H9 (cell line): Measurements from ENCODE around the gene PARVB. TPM values are rescaled to one million over a fixed set of nuclear protein-coding genes. Genes with fewer than 3 reads are reported as not detected.

Experiments
- DNase-seq: peaks from one replicate; pipeline ENCODE4 v3.0.0-alpha.2; 2017
- H2AFZ ChIP-seq: one replicate; pipeline ENCODE4 v1.6.1; 2013; ENCODE audit warnings: mild to moderate bottlenecking, low read length, control low read depth, moderate library complexity
- H2AK5ac ChIP-seq: 2 replicates; pipeline ENCODE4 v1.6.1; 2013; ENCODE audit warnings: low read length, control low read depth, mixed read lengths; ENCODE audit not compliant: insufficient read length
- H2BK120ac ChIP-seq: one replicate; pipeline ENCODE4 v1.6.1; 2013; ENCODE audit warnings: low read depth, mild to moderate bottlenecking, low read length, control low read depth, inconsistent platforms; ENCODE audit not compliant: poor library complexity, severe bottlenecking
- H2BK12ac ChIP-seq: 2 replicates; pipeline ENCODE4 v1.6.1; 2013; ENCODE audit warnings: low read length, control low read depth, mixed read lengths, low read depth; ENCODE audit not compliant: insufficient read length
- H2BK15ac ChIP-seq: 2 replicates; pipeline ENCODE4 v1.6.1; 2013; ENCODE audit warnings: low read depth, low read length, control low read depth
- H2BK20ac ChIP-seq: one replicate; pipeline ENCODE4 v1.6.1; 2013; ENCODE audit warnings: low read depth, mild to moderate bottlenecking, low read length, control low read depth, inconsistent platforms; ENCODE audit not compliant: poor library complexity, severe bottlenecking
- H2BK5ac ChIP-seq: 2 replicates; pipeline ENCODE4 v1.6.1; 2013; ENCODE audit warnings: low read length, control low read depth, mixed read lengths; ENCODE audit not compliant: insufficient read length
- H3K14ac ChIP-seq: 2 replicates; pipeline ENCODE4 v1.6.1; 2013; ENCODE audit warnings: low read length, control low read depth; ENCODE audit not compliant: insufficient read depth
- H3K18ac ChIP-seq: 2 replicates; pipeline ENCODE4 v1.6.1; 2013; ENCODE audit warnings: low read depth, mild to moderate bottlenecking, mixed read lengths, low read length, control low read depth; ENCODE audit not compliant: insufficient read length
- H3K23ac ChIP-seq: 2 replicates; pipeline ENCODE4 v1.6.1; 2013; ENCODE audit warnings: low read length, control low read depth, mixed read lengths, low read depth; ENCODE audit not compliant: insufficient read length
- H3K23me2 ChIP-seq: 2 replicates; pipeline ENCODE4 v1.6.1; 2013; ENCODE audit warnings: low read depth, mild to moderate bottlenecking, mixed read lengths, low read length, control low read depth; ENCODE audit not compliant: insufficient read length, poor library complexity, severe bottlenecking
- H3K27ac ChIP-seq: 2 replicates; pipeline ENCODE4 v1.5.1; 2013; ENCODE audit warnings: low read length, control low read depth, mixed read lengths, low read depth; ENCODE audit not compliant: insufficient read length
- H3K27me3 ChIP-seq: 2 replicates; pipeline ENCODE4 v1.6.1; 2013; ENCODE audit warnings: low read length, control low read depth, inconsistent platforms; ENCODE audit not compliant: insufficient read depth
- H3K4ac ChIP-seq: 2 replicates; pipeline ENCODE4 v1.6.1; 2013; ENCODE audit warnings: low read depth, mild to moderate bottlenecking, control low read depth, inconsistent platforms, low read length, moderate library complexity
- H3K4me1 ChIP-seq: 2 replicates; pipeline ENCODE4 v1.6.1; 2013; ENCODE audit warnings: low read length, control low read depth, inconsistent platforms; ENCODE audit not compliant: insufficient read depth
- H3K4me2 ChIP-seq: 2 replicates; pipeline ENCODE4 v1.6.1; 2013; ENCODE audit warnings: low read length, control low read depth, mixed read lengths; ENCODE audit not compliant: insufficient read length, insufficient read depth
- H3K56ac ChIP-seq: 2 replicates; pipeline ENCODE4 v1.6.1; 2013; ENCODE audit warnings: low read depth, mild to moderate bottlenecking, mixed read lengths, low read length, control low read depth; ENCODE audit not compliant: insufficient read length
- H3K79me1 ChIP-seq: 2 replicates; pipeline ENCODE4 v1.6.1; 2013; ENCODE audit warnings: low read depth, mild to moderate bottlenecking, moderate library complexity, low read length, control low read depth, inconsistent platforms; ENCODE audit not compliant: insufficient read depth, poor library complexity, severe bottlenecking
- H3K79me2 ChIP-seq: 2 replicates; pipeline ENCODE4 v1.6.1; 2013; ENCODE audit warnings: low read length, control low read depth, inconsistent platforms; ENCODE audit not compliant: insufficient read depth
- H3K9ac ChIP-seq: 2 replicates; pipeline ENCODE4 v1.6.1; 2013; ENCODE audit warnings: low read length, control low read depth, mixed read lengths; ENCODE audit not compliant: insufficient read length; ENCODE audit errors: extremely low read depth
- H3K9me3 ChIP-seq: one replicate; pipeline ENCODE4 v1.6.1; 2013; ENCODE audit warnings: low read depth, low read length, inconsistent platforms; ENCODE audit not compliant: control insufficient read depth
- H3T11ph ChIP-seq: one replicate; pipeline ENCODE4 v1.6.1; 2013; ENCODE audit warnings: mild to moderate bottlenecking, low read length, control low read depth, inconsistent platforms
- H4K20me1 ChIP-seq: one replicate; pipeline ENCODE4 v1.6.1; 2013; ENCODE audit not compliant: control insufficient read depth, insufficient read length, insufficient read depth
- H4K5ac ChIP-seq: 2 replicates; pipeline ENCODE4 v1.6.1; 2013; ENCODE audit warnings: low read depth, mild to moderate bottlenecking, mixed read lengths, low read length, control low read depth; ENCODE audit not compliant: insufficient read length
- H4K8ac ChIP-seq: replicated peaks from 2 replicates; pipeline ENCODE4 v1.6.1; 2013; ENCODE audit warnings: low read length, control low read depth, mixed read lengths, low read depth; ENCODE audit not compliant: insufficient read length
- H4K91ac ChIP-seq: 2 replicates; pipeline ENCODE4 v1.6.1; 2013; ENCODE audit warnings: low read depth, mild to moderate bottlenecking, moderate library complexity, mixed read lengths, low read length, control low read depth; ENCODE audit not compliant: insufficient read length
- H3K27ac Mint-ChIP-seq, 3 experiments: 2 replicates in 2 of 3; 3 replicates in 1 of 3; pipeline ENCODE4 v1.8.0; 2020 to 2021; ENCODE audit warnings: mixed read lengths in 3 of 3, mild to moderate bottlenecking in 1 of 3, moderate library complexity in 1 of 3
- H3K27me3 Mint-ChIP-seq: 2 replicates; pipeline ENCODE4 v1.8.0; 2021; ENCODE audit warnings: low read depth, mild to moderate bottlenecking, moderate library complexity, mixed read lengths
- H3K36me3 Mint-ChIP-seq, 3 experiments: 2 replicates in 2 of 3; 3 replicates in 1 of 3; pipeline ENCODE4 v1.8.0; 2020 to 2021; ENCODE audit warnings: low read depth in 3 of 3, mixed read lengths in 3 of 3; ENCODE audit not compliant: insufficient read depth in 1 of 3
- H3K4me1 Mint-ChIP-seq, 2 experiments: 2 replicates each; pipeline ENCODE4 v1.8.0; 2020; ENCODE audit warnings: mixed read lengths in 2 of 2
- H3K4me3 Mint-ChIP-seq, 2 experiments: 2 replicates in 1 of 2; 3 replicates in 1 of 2; pipeline ENCODE4 v1.8.0; 2020 to 2021; ENCODE audit warnings: mild to moderate bottlenecking in 2 of 2, mixed read lengths in 2 of 2, moderate library complexity in 1 of 2
- H3K9me3 Mint-ChIP-seq, 2 experiments: 2 replicates in 1 of 2; 3 replicates in 1 of 2; pipeline ENCODE4 v1.8.0; 2020; ENCODE audit warnings: mild to moderate bottlenecking in 2 of 2, mixed read lengths in 2 of 2, moderate library complexity in 1 of 2
- CTCF ChIP-seq: fragments of 200-600 bp; sonication (generic); conservative IDR thresholded peaks from 3 replicates; pipeline ENCODE4 v1.8.0; 2021; ENCODE audit warnings: antibody characterized with exemption, mild to moderate bottlenecking
- WGBS: extraction: QIAGEN DNeasy Blood & Tissue Kit; methylation state at CpG from one replicate; pipeline ENCODE4 v1.1.7; 2013; ENCODE audit warnings: missing lambda C conversion rate, low lambda C conversion rate, mixed read lengths; ENCODE audit not compliant: insufficient read length; ENCODE audit errors: extremely low coverage; 5-methylcytosine and 5-hydroxymethylcytosine counted together
- total RNA-seq: library from RNA; stranded (reverse); gene quantifications from 2 replicates; pipeline ENCODE4 v1.2.1, GENCODE V29; 2021

The PARVB gene
- total RNA-seq, 1 experiment from 2014 or later, result 15.6 TPM

- H3K9me3 Mint-ChIP-seq, result no peaks in the 10 kb centered on the region
- H3K27ac ChIP-seq, result no peak overlapping the region
- no CpG with 5 or more reads among the region's 9 CpGs for WGBS
Measured at GRCh38 chr22:44082801-44083200, 58.7 kb downstream of the PARVB start.

More at GRCh38 chr22:44082801-44083200, 58.7 kb downstream of the PARVB start:
- no peak overlapping the region for H2BK15ac ChIP-seq
- Mint-ChIP-seq H3K27me3 (no peaks in the 10 kb centered on the region; the same call in 1 of the 2 replicates), H3K27ac (peak overlapping the region in 2 of 3 experiments; percentile 8 to 62; a peak in 2 of 7 replicates), H3K4me3 (no peak overlapping the region), H3K36me3 (no peaks in the 10 kb centered on the region; a peak in 2 of 7 replicates), H3K4me1 (peaks cover 22% of the 10 kb centered on the region in 2 experiments)
- no peaks in the 10 kb centered on the region for H3K23me2 ChIP-seq
- H2BK20ac ChIP-seq, result no peak overlapping the region
- H3T11ph ChIP-seq, result no peak overlapping the region
- H3K79me2 ChIP-seq, result no peaks in the 10 kb centered on the region
- no peak overlapping the region for H3K18ac ChIP-seq
- no peak overlapping the region for H2BK12ac ChIP-seq
- H3K56ac ChIP-seq, result no peak overlapping the region
- H3K9me3 ChIP-seq, result no peaks in the 10 kb centered on the region
- no peaks in the 10 kb centered on the region for H3K27me3 ChIP-seq
- H3K4me1 ChIP-seq, result no peaks in the 10 kb centered on the region; the same call in 1 of the 2 replicates
- no peaks in the 10 kb centered on the region for H3K79me1 ChIP-seq
- no peak overlapping the region for H4K91ac ChIP-seq
- DNase-seq, result no peak
- H3K23ac ChIP-seq, result no peak overlapping the region
- no peak overlapping the region for H4K8ac ChIP-seq
- no peak for TF ChIP-seq CTCF
- no peak overlapping the region for H2BK120ac ChIP-seq
- no peaks in the 10 kb centered on the region for H4K20me1 ChIP-seq
- H2AK5ac ChIP-seq, result no peak overlapping the region
- H4K5ac ChIP-seq, result no peak overlapping the region
- H3K4ac ChIP-seq, result no peak overlapping the region
- no peak overlapping the region for H3K4me2 ChIP-seq
- H2AFZ ChIP-seq, result no peak overlapping the region
- H3K14ac ChIP-seq, result no peak overlapping the region
- H2BK5ac ChIP-seq, result no peak overlapping the region
- no peak overlapping the region for H3K9ac ChIP-seq
